Measurements from ENCODE around the gene SCCPDH. TPM values are rescaled to one million over a fixed set of nuclear protein-coding genes. Genes with fewer than 3 reads are reported as not detected.
A peak's percentile ranks its signal among the peaks of the same experiment; 100 is the strongest.

SCCPDH gene
- total and polyA plus RNA-seq, 2 of the 13 experiments (the other 11 are each of a cell fraction or from before 2014, with no cell fraction given), result 36.7 to 62.3 TPM

DNA sequence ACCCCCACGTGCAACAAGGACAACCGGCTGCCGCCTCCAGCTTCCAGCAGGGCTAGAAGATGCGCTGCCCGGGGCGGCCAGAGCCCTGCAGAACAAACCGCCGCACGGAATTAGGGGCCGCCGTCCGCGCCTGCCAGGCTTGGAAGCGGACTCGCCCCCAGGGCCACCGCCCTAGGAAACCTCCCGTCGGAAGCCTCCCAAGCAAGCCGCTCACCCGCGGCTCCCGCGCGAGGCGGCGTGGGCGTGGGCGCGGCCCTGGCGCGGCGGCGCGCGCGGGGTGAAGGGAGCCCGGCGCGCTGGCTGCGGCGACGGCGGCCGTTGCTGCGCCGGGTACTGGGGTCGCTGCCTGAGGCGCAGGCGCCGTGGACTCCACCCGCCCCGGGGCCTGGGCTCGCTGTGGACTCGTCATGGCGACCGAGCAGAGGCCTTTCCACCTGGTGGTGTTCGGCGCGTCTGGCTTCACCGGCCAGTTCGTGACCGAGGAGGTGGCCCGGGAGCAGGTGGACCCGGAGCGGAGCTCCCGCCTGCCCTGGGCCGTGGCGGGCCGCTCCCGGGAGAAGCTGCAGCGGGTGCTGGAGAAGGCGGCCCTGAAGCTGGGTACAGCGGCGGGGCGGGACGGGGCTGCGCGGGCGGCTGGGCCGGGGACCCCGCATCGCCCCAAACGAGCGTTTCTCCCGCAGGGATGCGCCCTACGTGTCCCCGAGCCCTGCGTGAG lies at the start of gene SCCPDH (continued):
- TF ChIP-seq ZNF382 (CRISPR knock-in tag; IDR thresholded peaks at IDR 0.05; ENCODE audit: borderline replicate concordance) (no peak), BORCS8-MEF2B (CRISPR knock-in tag; IDR thresholded peaks at IDR 0.05) (peak; percentile 70; the same call in 1 of the 2 replicates), ZNF253 (CRISPR knock-in tag; IDR thresholded peaks at IDR 0.05; ENCODE audit: borderline replicate concordance) (0 out of 2 replicates have a peak, but pooled peaks have one; percentile 25), SP5 (CRISPR knock-in tag; IDR thresholded peaks at IDR 0.05; ENCODE audit: borderline replicate concordance, low read depth) (0 out of 2 replicates have a peak, but pooled peaks have one; percentile 9), RBM39 (IDR thresholded peaks at IDR 0.05; ENCODE audit: low read depth, low read length, poor library complexity, severe bottlenecking) (no peak), ZNF354B (CRISPR knock-in tag; IDR thresholded peaks at IDR 0.05) (no peak), NFE2 (CRISPR knock-in tag; IDR thresholded peaks at IDR 0.05) (no peak), SKI (IDR thresholded peaks at IDR 0.05; ENCODE audit: partially characterized antibody) (peak; percentile 19), TOE1 (CRISPR knock-in tag; IDR thresholded peaks at IDR 0.05) (no peak), HES4 (CRISPR knock-in tag; IDR thresholded peaks at IDR 0.05; ENCODE audit: borderline replicate concordance) (peak; percentile 15; the same call in 1 of the 2 replicates), ZFP36 (IDR thresholded peaks at IDR 0.05; ENCODE audit: borderline replicate concordance, low read depth, low read length, partially characterized antibody) (no peak), NAIF1 (CRISPR knock-in tag; IDR thresholded peaks at IDR 0.05; ENCODE audit: borderline replicate concordance) (no peak), ZNF773 (CRISPR knock-in tag; IDR thresholded peaks at IDR 0.05; ENCODE audit: borderline replicate concordance) (peak; percentile 53; the same call in 1 of the 2 replicates), ZNF780A (CRISPR knock-in tag; IDR thresholded peaks at IDR 0.05) (0 out of 2 replicates have a peak, but pooled peaks have one; percentile 55), FOXA3 (CRISPR knock-in tag; IDR thresholded peaks at IDR 0.05) (no peak), ZNF251 (CRISPR knock-in tag; IDR thresholded peaks at IDR 0.05) (no peak), ATF7-NPFF (CRISPR knock-in tag; IDR thresholded peaks at IDR 0.05; ENCODE audit: low read depth) (peak; percentile 80; the same call in 1 of the 2 replicates), ZNF678 (CRISPR knock-in tag; IDR thresholded peaks at IDR 0.05) (no peak), ERF (CRISPR knock-in tag; IDR thresholded peaks at IDR 0.05) (peak; percentile 54; the same call in 1 of the 2 replicates)
- TF ChIP-seq, protein P1, sequence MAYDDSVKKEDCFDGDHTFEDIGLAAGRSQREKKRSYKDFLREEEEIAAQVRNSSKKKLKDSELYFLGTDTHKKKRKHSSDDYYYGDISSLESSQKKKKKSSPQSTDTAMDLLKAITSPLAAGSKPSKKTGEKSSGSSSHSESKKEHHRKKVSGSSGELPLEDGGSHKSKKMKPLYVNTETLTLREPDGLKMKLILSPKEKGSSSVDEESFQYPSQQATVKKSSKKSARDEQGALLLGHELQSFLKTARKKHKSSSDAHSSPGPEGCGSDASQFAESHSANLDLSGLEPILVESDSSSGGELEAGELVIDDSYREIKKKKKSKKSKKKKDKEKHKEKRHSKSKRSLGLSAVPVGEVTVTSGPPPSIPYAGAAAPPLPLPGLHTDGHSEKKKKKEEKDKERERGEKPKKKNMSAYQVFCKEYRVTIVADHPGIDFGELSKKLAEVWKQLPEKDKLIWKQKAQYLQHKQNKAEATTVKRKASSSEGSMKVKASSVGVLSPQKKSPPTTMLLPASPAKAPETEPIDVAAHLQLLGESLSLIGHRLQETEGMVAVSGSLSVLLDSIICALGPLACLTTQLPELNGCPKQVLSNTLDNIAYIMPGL (CRISPR knock-in tag; IDR thresholded peaks at IDR 0.05; ENCODE audit: borderline replicate concordance in 1 of 2, low read depth in 1 of 2), result peak; percentile 87 to 95
- TF ChIP-seq, protein P2, sequence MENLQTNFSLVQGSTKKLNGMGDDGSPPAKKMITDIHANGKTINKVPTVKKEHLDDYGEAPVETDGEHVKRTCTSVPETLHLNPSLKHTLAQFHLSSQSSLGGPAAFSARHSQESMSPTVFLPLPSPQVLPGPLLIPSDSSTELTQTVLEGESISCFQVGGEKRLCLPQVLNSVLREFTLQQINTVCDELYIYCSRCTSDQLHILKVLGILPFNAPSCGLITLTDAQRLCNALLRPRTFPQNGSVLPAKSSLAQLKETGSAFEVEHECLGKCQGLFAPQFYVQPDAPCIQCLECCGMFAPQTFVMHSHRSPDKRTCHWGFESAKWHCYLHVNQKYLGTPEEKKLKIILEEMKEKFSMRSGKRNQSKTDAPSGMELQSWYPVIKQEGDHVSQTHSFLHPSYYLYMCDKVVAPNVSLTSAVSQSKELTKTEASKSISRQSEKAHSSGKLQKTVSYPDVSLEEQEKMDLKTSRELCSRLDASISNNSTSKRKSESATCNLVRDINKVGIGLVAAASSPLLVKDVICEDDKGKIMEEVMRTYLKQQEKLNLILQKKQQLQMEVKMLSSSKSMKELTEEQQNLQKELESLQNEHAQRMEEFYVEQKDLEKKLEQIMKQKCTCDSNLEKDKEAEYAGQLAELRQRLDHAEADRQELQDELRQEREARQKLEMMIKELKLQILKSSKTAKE (CRISPR knock-in tag; IDR thresholded peaks at IDR 0.05; ENCODE audit: borderline replicate concordance), result no peak
- TF ChIP-seq, protein P3, sequence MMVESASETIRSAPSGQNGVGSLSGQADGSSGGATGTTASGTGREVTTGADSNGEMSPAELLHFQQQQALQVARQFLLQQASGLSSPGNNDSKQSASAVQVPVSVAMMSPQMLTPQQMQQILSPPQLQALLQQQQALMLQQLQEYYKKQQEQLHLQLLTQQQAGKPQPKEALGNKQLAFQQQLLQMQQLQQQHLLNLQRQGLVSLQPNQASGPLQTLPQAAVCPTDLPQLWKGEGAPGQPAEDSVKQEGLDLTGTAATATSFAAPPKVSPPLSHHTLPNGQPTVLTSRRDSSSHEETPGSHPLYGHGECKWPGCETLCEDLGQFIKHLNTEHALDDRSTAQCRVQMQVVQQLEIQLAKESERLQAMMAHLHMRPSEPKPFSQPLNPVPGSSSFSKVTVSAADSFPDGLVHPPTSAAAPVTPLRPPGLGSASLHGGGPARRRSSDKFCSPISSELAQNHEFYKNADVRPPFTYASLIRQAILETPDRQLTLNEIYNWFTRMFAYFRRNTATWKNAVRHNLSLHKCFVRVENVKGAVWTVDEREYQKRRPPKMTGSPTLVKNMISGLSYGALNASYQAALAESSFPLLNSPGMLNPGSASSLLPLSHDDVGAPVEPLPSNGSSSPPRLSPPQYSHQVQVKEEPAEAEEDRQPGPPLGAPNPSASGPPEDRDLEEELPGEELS (CRISPR knock-in tag; IDR thresholded peaks at IDR 0.05), result no peak

All from HepG2 (cell line).